ENCODE data around the gene C2orf49.

C2orf49 gene

DNA sequence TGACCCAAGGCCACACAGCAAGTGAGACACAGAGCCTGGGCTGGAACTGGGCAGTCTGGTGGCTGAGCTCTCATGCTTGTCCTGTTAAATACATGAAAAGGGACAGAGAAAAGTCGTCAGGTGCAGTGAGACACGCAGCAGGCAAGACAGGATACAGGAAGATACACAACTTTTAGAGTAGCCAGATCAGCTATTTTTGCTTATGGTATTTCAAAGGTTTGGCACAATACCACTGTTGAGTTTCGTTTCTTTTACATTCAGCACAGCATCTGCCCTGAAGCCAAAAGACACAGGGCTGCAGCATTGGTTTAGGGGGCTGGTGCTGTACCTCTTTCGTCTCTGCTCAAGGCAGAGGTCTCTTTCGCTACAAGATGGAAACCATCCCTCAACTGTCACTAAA is 47.5 kb downstream of the C2orf49 start:
- DNase-seq (ENCODE audit: insufficient read length, low spot score) = no peak
- FAIRE-seq = no peak
- no peak for TF ChIP-seq TAF1 (IDR thresholded peaks at IDR 0.05; ENCODE audit: low read depth, low read length)
- TF ChIP-seq POU2F2 (IDR thresholded peaks at IDR 0.05; ENCODE audit: low read depth, low read length) = no peak
- no peak for TF ChIP-seq PAX5 (IDR thresholded peaks at IDR 0.05; ENCODE audit: insufficient read depth, low read length, severe bottlenecking)
- no peak for TF ChIP-seq POLR2AphosphoS5 (IDR thresholded peaks at IDR 0.05; ENCODE audit: low read depth, low read length)
- TF ChIP-seq POLR2A (IDR thresholded peaks at IDR 0.05; ENCODE audit: low read depth, low read length) = no peak
- TF ChIP-seq SPI1 (IDR thresholded peaks at IDR 0.05; ENCODE audit: low read depth, low read length) = no peak

DNA sequence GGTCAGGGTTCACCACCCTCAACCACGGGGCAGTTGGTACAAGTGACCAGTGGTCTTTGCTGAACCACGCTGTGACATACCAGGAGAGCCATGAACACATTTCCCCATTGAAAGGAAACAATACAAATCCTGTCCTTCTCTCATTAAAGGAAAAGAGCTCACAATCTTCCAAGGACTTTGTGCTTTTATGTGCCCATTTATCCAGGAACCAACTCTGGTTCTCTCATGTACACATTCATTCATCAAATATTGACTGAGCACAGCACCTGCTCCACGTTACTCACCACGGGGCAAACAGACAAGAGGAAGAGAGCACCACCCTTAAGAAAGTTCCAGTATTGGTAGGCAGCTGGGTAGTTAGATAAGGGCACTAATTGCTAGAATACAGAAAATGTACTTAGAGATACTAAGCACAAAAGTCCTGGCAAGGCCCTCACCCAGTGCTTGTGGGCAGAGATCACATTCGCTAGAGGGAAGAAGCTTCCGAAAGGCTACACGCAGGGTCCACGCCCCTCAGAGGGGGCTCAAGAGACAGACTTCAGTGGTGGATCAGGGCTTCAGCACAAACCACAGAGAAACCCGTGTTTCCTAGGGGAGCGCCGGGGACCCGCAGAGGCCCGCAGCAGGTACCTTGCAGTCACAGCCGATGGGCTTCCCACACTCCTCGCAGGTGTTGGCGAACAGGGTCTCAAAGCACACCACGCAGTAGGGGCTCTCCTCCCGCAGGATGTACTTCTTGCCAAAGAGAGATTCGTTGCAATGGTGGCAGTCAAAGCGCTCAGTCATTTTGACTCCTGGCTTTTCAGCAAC is 48.6 kb downstream of the C2orf49 start:
- FAIRE-seq (no peak), DNase-seq (ENCODE audit: insufficient read length, low spot score) (no peak)
- TF ChIP-seq PAX5 (IDR thresholded peaks at IDR 0.05; ENCODE audit: insufficient read depth, low read length, severe bottlenecking) = no peak
- no peak for TF ChIP-seq POLR2AphosphoS5 (IDR thresholded peaks at IDR 0.05; ENCODE audit: low read depth, low read length)
- TF ChIP-seq POU2F2 (IDR thresholded peaks at IDR 0.05; ENCODE audit: low read depth, low read length) = no peak

DNA sequence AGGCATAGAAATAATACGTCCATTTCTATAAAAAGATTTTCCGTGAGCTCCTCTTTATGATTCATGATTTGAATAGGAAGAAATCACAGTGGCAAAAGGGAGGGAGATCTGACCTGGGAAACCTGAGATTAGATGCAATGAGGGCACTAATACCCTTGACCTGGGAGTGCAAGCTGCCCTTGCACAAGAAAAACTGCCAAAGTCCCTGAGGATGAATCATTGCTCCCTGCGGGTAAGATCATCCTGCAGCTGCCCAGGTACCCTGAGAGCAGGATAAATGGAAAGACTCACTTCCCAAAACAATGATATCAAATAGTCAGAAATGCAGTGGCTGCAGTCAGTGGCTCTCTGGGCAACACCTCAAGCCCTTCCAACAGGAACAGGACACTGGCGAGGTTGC is 49.9 kb downstream of the C2orf49 start:
- TF ChIP-seq POLR2AphosphoS5 (IDR thresholded peaks at IDR 0.05; ENCODE audit: low read depth, low read length) (no peak), TAF1 (IDR thresholded peaks at IDR 0.05; ENCODE audit: low read depth, low read length) (no peak), POLR2A (IDR thresholded peaks at IDR 0.05; ENCODE audit: low read depth, low read length) (no peak), PAX5 (IDR thresholded peaks at IDR 0.05; ENCODE audit: insufficient read depth, low read length, severe bottlenecking) (no peak), POU2F2 (IDR thresholded peaks at IDR 0.05; ENCODE audit: low read depth, low read length) (no peak), SPI1 (IDR thresholded peaks at IDR 0.05; ENCODE audit: low read depth, low read length) (no peak)
- DNase-seq (ENCODE audit: insufficient read length, low spot score) (no peak), FAIRE-seq (no peak)

DNA sequence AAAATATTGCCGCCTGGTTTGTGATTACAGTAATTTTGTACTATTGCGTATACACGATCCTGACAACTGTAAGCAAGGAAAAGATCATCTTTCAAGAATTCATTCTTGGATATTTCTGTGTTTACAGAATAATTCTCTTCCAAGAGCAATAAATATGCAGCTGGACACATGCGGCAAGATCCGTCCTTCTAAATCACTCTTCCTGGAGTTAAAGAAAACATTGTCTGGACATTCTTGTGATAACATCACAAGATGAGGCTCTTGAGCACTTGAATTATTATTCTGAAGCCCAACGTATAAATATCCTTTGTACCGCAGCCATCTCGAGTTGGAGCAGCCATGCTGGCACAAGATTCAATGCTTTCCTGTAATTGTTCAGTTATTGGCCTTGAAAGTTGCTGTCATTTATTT is 51.6 kb downstream of the C2orf49 start:
- DNase-seq (ENCODE audit: insufficient read length, low spot score) (no peak), FAIRE-seq (no peak)
- no peak for TF ChIP-seq PAX5 (IDR thresholded peaks at IDR 0.05; ENCODE audit: insufficient read depth, low read length, severe bottlenecking)
- no peak for TF ChIP-seq POLR2AphosphoS5 (IDR thresholded peaks at IDR 0.05; ENCODE audit: low read depth, low read length)
- no peak for TF ChIP-seq SPI1 (IDR thresholded peaks at IDR 0.05; ENCODE audit: low read depth, low read length)
- TF ChIP-seq POU2F2 (IDR thresholded peaks at IDR 0.05; ENCODE audit: low read depth, low read length) = no peak
- no peak for TF ChIP-seq TAF1 (IDR thresholded peaks at IDR 0.05; ENCODE audit: low read depth, low read length)
- no peak for TF ChIP-seq POLR2A (IDR thresholded peaks at IDR 0.05; ENCODE audit: low read depth, low read length)

DNA sequence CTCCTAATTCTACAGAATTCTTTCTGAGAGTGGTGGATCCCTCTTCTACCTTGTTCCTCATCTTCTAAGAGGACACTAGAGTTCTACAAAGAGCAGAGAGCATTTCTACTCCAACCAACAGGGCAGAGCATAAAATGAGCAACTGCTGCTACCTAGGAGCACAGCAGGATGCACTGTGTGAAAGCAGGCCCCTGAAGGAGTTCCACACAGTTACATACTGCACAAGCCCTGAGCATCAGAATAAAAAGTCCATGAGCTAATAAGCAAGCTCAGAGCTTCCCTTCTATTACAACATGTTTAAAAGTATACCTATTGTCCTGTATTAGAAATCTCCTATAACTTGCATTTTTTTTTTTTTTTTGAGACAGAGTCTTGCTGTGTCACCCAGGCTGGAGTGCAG is 53.1 kb downstream of the C2orf49 start:
- no peak for TF ChIP-seq PAX5 (IDR thresholded peaks at IDR 0.05; ENCODE audit: insufficient read depth, low read length, severe bottlenecking)
- TF ChIP-seq POLR2AphosphoS5 (IDR thresholded peaks at IDR 0.05; ENCODE audit: low read depth, low read length) = no peak
- TF ChIP-seq TAF1 (IDR thresholded peaks at IDR 0.05; ENCODE audit: low read depth, low read length) = no peak
- TF ChIP-seq POLR2A (IDR thresholded peaks at IDR 0.05; ENCODE audit: low read depth, low read length) = no peak
- no peak for TF ChIP-seq POU2F2 (IDR thresholded peaks at IDR 0.05; ENCODE audit: low read depth, low read length)
- TF ChIP-seq SPI1 (IDR thresholded peaks at IDR 0.05; ENCODE audit: low read depth, low read length) = no peak
- FAIRE-seq = no peak
- DNase-seq (ENCODE audit: insufficient read length, low spot score) = no peak

DNA sequence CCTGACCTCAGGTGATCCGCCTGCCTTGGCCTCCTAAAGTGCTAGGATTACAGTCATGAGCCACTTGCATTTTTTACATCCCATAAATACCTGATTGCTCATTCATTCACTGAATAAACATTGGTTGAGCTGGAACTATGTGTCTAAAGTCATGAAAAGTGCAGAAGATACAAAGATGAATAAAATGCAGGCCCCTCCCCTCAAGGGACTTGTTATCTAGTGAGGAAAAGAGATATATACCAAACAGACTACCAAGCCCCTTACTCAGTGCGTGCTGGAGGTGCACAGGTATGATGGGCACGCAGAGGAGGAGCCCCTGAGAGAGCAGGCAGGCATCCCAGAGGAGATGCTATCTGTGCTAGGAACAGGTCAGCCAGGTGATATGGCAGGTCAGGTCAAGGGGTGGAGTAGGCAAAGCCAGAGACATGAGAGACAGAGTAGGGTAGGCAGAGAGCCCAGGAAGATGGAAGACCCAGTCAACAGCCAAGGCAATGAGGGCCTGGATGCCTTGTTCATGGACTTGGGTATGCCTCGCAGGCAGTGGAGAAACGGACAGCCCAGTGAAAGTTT is 53.8 kb downstream of the C2orf49 start:
- FAIRE-seq (no peak), DNase-seq (ENCODE audit: insufficient read length, low spot score) (no peak)
- TF ChIP-seq SPI1 (IDR thresholded peaks at IDR 0.05; ENCODE audit: low read depth, low read length) (no peak), POLR2A (IDR thresholded peaks at IDR 0.05; ENCODE audit: low read depth, low read length) (no peak), PAX5 (IDR thresholded peaks at IDR 0.05; ENCODE audit: insufficient read depth, low read length, severe bottlenecking) (no peak), POLR2AphosphoS5 (IDR thresholded peaks at IDR 0.05; ENCODE audit: low read depth, low read length) (no peak)

DNA sequence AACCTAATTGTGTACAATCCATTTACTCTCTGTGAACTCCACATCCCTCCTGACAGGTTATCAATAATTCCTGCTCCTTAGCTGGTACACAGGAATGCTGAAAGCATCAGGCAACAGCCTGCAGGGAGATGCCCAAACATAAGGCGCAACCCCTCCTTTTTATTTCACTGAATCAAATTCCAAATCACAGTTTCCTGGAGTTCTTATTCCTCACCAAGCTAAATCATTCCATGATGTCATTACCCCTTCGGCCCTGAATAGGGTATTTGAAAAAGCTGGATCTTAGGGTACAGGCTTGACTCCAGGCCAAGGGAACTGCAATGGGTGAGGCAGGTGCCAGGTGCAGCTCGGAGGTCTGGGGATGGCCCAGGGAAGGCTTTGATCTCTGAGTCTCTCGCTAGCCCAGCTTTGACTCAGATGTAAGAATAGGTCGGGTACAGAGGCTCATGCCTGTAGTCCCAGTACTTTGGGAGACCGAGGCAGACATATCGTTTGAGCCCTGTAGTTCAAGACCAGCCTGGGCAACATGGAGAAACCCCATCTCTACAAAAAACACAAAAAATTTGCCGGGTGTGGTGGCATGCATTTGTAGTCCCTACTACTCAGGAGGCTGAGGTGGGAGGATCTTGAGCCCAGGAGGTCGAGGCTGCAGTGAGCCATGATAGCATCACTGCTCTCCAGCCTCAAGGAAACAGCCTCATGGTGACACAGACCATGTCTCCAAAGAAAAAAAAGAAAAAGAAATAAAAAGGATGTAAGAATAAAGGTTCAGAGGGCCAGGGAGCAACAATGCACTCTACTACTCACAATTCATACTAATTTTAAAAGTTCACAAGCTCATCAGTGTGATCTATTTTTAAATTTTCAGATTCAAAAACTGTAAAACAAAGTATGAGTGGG is 54.7 kb downstream of the C2orf49 start:
- TF ChIP-seq PAX5 (IDR thresholded peaks at IDR 0.05; ENCODE audit: insufficient read depth, low read length, severe bottlenecking) (no peak), SPI1 (IDR thresholded peaks at IDR 0.05; ENCODE audit: low read depth, low read length) (no peak), TAF1 (IDR thresholded peaks at IDR 0.05; ENCODE audit: low read depth, low read length) (no peak), POLR2A (IDR thresholded peaks at IDR 0.05; ENCODE audit: low read depth, low read length) (no peak), POU2F2 (IDR thresholded peaks at IDR 0.05; ENCODE audit: low read depth, low read length) (no peak), POLR2AphosphoS5 (IDR thresholded peaks at IDR 0.05; ENCODE audit: low read depth, low read length) (no peak)
- FAIRE-seq = no peak
- DNase-seq (ENCODE audit: insufficient read length, low spot score) = no peak

DNA sequence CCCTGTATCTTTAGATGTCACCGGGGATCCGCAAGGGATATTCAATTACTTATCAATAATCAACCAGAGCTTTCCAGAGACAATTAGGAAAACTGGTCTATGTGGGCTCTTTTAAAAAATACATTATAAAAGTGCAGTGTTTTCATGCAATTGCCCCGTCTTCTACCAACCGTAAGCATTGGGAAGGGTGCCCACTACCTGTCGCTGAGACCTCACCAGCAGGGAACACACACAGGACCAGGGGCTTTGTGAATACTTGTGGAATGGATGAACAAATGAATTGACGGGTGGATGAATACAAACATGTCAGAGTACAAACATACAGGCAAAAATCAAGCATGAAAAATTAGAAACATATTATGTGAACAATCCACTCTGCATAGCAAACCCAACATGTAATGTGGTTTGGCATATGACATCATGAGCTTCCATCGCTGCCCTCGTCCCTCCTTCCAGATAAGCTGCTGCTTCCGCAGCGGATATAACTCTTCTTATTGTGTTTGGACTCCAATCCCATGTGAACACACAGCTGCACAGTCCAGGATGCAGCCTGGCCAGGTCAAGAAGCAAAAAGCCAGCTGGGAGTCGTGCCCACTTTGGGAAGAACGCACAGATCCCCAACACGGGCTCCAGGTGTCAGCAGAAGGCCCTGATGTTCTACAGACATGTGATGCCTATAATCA is 56.2 kb downstream of the C2orf49 start:
- DNase-seq (ENCODE audit: insufficient read length, low spot score) = no peak
- no peak for FAIRE-seq
- TF ChIP-seq POU2F2 (IDR thresholded peaks at IDR 0.05; ENCODE audit: low read depth, low read length) (no peak), SPI1 (IDR thresholded peaks at IDR 0.05; ENCODE audit: low read depth, low read length) (no peak), POLR2A (IDR thresholded peaks at IDR 0.05; ENCODE audit: low read depth, low read length) (no peak), TAF1 (IDR thresholded peaks at IDR 0.05; ENCODE audit: low read depth, low read length) (no peak), PAX5 (IDR thresholded peaks at IDR 0.05; ENCODE audit: insufficient read depth, low read length, severe bottlenecking) (no peak), POLR2AphosphoS5 (IDR thresholded peaks at IDR 0.05; ENCODE audit: low read depth, low read length) (no peak)

Data from GM12891 (cell line).